NOMO-1 treated with dmso at 0.1 percent for 144 hours (cell line): ENCODE results near the gene EPS8L1.

Source experiments
- DNase-seq: peaks from one replicate; lab custom pipeline; 2025; ENCODE audit not compliant: unreplicated experiment; lab: John Stamatoyannopoulos, UW

EPS8L1 gene

GRCh38 chr19:55079400-55080038, 3.9 kb downstream of the EPS8L1 start:
- DNase-seq: no peak

DNA sequence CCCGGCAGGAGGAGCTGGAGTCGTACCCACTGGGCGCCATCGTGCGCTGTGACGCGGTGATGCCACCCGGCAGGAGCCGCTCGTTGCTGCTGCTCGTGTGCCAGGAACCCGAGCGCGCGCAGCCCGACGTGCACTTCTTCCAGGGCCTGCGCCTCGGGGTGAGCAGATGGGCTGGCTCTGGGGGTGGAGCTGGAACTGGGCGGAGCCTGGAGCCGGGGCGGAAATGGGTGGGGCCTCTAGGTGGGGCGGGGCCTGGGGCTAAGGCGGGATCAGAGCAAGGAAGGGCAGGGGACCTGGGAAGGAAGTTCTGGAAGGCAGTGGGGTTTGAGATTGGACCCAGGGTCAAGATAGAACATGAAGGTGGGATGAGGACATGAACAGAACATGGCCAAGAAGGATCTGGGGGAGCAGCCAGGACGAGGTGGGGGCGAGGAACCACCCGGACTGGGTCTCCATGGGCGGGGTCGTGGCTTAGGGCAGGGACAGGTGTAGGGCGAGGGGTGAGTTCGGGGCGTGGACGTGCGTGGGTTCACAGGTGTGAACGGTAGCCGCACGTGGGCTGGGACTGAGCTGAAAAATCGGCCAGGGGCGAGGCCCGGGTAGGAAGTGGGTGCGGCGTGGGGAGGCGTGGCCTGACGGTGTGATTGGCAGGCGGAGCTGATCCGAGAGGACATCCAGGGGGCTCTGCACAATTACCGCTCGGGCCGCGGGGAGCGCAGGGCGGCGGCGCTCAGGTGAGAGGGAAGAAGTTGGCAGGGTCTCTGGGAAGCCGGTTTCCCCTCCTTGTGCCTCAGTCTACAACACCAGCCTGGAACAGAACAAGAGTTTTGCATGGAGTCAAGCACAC, 4.7 kb downstream of the EPS8L1 start:
- peak; percentile 74 for DNase-seq

- DNase-seq: peak; percentile 91
Measured at GRCh38 chr19:55080968-55081769, 5.5 kb downstream of the EPS8L1 start.

DNA sequence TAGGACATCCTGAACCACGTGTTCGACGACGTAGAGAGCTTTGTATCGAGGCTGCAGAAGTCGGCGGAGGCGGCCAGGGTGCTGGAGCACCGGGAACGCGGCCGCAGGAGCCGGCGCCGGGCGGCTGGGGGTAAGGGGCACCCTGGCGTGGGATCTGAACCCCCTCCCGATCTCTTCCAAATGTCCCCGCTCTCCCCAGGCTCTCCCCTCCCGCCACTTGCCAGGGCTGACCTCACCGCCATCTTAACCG, 6.0 kb downstream of the EPS8L1 start:
- DNase-seq: no peak

GRCh38 chr19:55082020-55082851, 6.6 kb downstream of the EPS8L1 start:
- no peak for DNase-seq

DNA sequence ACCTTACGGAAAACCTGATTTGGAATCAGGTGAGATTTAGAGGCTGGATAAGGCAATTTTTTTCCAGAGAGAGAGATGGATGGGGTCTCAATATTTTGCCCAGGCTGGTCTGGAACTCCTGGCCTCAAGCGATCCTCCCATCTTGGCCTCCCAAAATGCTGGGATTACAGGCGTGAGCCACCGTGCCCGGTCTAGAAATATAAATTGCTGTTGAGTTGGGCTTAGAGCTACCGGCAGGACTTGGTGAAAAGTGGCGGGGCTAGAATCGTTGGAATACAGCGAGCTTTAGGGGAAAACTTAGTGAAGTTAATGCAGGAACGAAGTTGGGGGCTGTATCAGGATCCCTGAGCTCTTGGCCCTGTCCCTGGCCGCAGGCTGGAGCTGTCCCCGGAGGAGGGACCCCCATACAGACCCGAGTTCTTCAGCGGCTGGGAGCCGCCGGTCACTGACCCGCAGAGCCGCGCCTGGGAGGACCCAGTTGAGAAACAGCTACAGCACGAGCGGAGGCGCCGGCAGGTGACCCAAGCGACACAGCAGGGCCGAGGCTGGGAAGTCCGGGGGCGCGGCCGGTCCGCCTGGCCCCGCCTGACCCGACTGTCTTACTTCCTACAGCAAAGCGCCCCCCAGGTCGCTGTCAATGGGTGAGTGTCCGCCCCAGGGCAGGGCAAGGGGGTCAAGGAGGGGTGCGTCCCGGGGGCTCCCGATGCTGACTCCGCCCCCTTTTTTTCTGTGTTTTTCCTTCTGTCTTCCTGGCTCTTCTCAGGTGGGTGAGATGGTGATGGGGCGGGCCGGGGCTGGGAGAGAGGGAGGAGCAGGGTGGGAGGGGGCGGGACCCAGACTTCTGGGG, 7.6 kb downstream of the EPS8L1 start:
- DNase-seq: no peak

DNA sequence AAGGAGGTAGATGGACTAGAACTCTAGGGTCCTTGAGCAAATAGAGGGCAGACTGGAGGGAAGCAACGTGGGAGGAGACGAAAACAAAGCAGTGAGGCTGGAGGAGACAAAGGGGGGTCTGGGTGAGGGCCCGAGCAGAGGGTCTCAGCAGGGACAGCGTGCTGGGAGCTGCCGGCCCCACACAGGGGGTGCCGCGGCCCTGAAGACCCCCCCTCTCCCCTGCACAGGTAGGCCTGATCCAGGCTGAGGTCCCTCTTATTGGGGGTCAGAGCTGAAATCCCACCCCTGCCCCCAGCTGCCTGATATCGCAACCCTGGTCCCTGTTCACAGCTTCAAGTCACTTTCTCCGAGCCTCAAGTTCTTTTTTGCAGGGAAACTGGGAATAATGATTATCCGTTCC, 8.7 kb downstream of the EPS8L1 start:
- DNase-seq: no peak

GRCh38 chr19:55085923-55086715, 10.4 kb downstream of the EPS8L1 start:
- DNase-seq: no peak

DNA sequence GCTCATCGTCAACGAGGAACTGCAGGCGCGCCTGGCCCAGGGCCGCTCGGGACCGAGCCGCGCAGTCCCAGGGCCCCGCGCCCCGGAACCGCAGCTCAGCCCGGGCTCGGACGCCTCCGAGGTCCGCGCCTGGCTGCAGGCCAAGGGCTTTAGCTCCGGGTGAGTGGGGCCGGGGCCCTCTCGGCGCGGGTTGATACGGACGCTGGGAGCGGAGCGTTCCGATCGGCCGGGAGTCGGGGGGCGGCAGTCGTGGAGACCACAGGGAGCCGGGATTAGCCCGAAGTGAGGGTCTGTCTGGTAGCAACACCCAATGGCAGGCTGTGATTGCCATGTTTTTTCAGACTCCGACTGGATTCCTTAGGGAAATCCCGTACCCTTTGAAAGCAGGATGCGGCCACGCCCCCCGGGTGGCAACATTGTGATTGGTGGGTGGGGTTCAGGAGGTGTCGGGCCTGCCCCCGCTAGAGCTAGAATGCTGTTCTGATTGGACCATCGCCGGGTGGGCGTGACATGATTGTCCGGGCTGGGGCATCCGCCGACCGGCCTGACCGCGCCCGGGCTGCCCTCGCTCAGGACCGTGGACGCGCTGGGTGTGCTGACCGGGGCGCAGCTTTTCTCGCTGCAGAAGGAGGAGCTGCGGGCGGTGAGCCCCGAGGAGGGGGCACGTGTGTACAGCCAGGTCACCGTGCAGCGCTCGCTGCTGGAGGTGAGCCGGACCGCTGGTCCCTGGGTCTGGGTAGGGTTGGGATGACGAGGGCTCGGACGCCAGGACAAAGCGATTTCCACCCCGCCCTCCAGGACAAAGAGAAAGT, 11.3 kb downstream of the EPS8L1 start:
- DNase-seq: no peak

DNA sequence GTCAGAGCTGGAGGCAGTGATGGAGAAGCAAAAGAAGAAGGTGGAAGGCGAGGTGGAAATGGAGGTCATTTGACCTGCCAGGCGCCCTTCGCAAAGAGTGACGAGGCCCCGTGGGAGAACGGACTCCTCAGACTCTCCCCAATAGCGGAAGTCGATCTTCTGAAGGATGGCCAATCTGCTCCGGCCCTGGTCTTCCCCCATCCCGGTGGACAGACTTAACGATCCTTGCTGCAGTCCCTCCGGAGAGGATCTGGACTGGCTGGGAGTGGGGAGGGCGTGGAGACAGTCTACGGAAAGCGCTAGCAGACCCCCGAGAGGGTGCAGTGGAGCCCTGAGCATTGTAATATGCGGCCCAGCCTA, 11.9 kb downstream of the EPS8L1 start:
- no peak for DNase-seq

- DNase-seq: no peak
Measured at GRCh38 chr19:55088021-55088451, 12.4 kb downstream of the EPS8L1 start.

- no peak for DNase-seq
Measured at GRCh38 chr19:55088543-55089341, 13.1 kb downstream of the EPS8L1 start.

DNA sequence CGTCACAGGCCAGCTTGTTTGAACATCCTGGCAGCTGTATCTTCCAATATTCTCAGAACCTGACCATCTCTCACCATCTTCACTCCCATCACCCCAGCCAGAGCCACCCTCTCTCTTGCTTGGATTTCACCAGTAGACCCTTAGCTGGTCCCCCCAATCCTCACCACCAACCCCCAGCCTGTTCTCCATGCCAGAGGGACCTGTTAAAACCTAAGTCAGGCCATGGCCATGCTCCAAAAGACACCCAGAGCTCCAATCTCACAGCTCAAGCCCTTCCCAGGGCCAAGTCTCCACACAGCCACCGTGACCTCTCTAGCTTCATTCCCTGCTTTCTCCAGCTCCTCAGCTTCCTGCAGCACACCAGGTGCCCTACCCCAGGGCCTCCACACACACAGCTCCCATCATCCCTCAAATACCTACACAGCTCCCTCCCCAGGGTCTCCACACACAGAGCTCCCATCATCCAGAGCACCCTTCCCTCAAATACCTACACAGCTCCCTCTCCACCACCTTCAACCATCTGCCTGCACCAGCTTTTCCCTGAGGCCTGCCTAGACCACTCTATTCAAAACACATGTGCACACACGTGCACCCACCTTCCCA, 13.8 kb downstream of the EPS8L1 start:
- DNase-seq: no peak

DNA sequence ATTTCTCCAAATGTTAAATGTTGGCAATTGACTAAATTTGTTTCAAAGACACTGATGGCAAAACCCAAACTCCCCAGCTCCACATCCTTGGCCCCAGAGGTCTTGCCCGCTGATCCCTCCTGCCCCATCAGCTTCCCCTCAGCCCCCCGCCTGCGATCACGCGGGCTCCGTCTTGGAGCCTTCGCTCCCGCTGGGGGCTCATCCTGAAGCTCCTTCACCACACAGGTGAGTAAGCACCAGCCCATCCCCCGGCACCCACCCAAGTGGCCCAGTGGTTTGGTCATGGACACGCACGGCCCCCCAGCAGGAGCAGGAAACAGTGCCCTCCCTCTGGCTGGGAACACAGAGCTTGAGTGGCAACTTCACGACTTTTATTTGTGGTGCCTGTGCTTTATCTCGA, 14.9 kb downstream of the EPS8L1 start:
- no peak for DNase-seq

DNA sequence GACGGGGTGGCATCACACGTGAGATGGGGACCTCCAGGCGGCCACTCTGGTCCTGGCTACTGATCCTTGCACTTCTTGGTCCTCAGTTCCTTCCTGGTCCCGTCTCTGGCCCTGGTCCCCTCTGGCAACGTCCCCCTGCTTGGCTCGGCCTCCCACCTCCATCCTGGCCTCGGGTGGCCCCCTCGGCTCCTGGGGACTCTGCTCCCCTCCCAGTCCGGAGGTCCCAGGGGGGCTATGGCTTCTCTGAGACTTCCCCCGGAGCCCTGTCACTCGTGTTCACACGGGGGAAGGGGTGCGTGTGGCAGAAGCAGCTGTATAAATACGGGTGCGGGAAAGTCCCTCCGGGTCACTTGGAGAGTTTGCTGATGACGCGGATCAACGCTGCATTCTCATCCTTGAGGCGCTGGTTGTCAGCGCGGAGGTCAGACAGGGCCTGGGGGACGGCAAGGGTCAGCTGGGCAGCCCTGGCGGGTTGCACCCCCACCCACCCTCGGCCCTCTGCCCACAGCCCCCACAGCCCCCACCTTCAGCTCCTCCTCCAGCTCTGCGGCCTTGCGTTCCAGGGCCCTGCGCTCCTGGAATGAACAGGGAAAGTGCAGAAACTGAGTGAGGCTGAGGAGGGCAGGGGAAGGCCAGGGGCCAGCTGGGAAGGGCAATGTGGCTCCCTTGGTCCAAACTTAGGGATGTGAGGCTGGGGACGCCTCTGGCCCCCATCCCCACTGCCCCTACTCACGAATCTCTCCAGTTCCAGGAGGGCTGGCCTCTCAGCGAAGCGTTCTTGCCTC, 15.6 kb downstream of the EPS8L1 start:
- no peak for DNase-seq

DNA sequence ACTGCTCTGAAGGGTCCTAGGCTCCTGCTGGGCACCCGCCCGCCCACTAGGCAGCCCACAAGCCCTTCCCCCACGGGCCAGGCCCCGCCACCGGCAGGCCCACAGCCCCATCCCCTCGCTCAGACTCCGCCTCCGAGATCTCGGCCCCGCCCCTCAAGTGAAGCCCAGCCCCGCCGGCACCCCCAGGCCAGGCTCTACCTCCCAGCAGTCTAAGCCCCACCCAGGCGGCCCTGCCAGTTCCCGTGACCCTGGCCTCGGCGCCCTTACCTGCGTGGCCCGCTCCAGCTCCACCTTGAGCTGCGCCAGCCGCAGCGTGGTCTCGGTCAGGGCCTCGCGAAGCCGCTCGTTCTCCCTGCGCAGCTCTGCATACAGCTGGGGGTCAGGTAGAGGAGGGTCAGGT, 16.3 kb downstream of the EPS8L1 start:
- DNase-seq: no peak
